Neural cell (in vitro differentiated cells): ENCODE data around the gene SMCHD1. TPM values are rescaled to one million over a fixed set of nuclear protein-coding genes. Genes with fewer than 3 reads are reported as not detected.

Experiments used
- H2AFZ ChIP-seq: fragments of 200-600, 300-800 bp; sonication (generic), shearing (Covaris generic); 2 replicates; pipeline ENCODE4 v1.6.0; 2014; ENCODE audit warnings: low read depth, mild to moderate bottlenecking, antibody characterized with exemption, low read length, moderate library complexity
- H3F3A ChIP-seq: fragments of 200-600 bp; shearing (Covaris generic); 2 replicates; pipeline ENCODE4 v1.6.1; 2016; ENCODE audit warnings: mild to moderate bottlenecking, moderate library complexity, mixed read lengths, antibody characterized with exemption, low read length; ENCODE audit not compliant: insufficient read depth, poor library complexity, severe bottlenecking
- H3K27ac ChIP-seq: fragments of 200-600, 300-800 bp; sonication (generic), shearing (Covaris generic); 2 replicates; pipeline ENCODE4 v1.5.1; 2014; ENCODE audit warnings: mild to moderate bottlenecking, low read length, moderate library complexity
- H3K27me3 ChIP-seq: fragments of 300-800, 200-600 bp; sonication (generic), shearing (Covaris generic); 2 replicates; pipeline ENCODE4 v1.6.0; 2014; ENCODE audit warnings: mild to moderate bottlenecking, low read depth, low read length, moderate library complexity; ENCODE audit not compliant: insufficient read depth
- H3K36me3 ChIP-seq: fragments of 300-800, 200-600 bp; sonication (generic), shearing (Covaris generic); 2 replicates; pipeline ENCODE4 v1.5.1; 2014; ENCODE audit warnings: mild to moderate bottlenecking, antibody characterized with exemption, low read length, moderate library complexity; ENCODE audit not compliant: insufficient read depth
- H3K4me2 ChIP-seq: fragments of 300-800, 200-600 bp; sonication (generic), shearing (Covaris generic); 2 replicates; pipeline ENCODE4 v1.6.0; 2014; ENCODE audit warnings: mild to moderate bottlenecking, low read length
- H3K4me3 ChIP-seq: fragments of 300-800, 200-600 bp; sonication (generic), shearing (Covaris generic); 2 replicates; pipeline ENCODE4 v1.5.1; 2014; ENCODE audit warnings: mild to moderate bottlenecking, low read length, moderate library complexity
- H3K79me2 ChIP-seq: fragments of 200-600 bp; shearing (Covaris generic); replicated peaks from 2 replicates; pipeline ENCODE4 v1.6.0; 2014; ENCODE audit warnings: mild to moderate bottlenecking, low read length, moderate library complexity; ENCODE audit not compliant: insufficient read depth
- H3K9ac ChIP-seq: fragments of 300-800, 200-600 bp; sonication (generic), shearing (Covaris generic); 2 replicates; pipeline ENCODE4 v1.6.1; 2016; ENCODE audit warnings: mild to moderate bottlenecking, low read length, mixed read lengths
- H3K9me2 ChIP-seq: fragments of 200-600 bp; shearing (Covaris generic); 2 replicates; pipeline ENCODE4 v1.6.1; 2016; ENCODE audit warnings: mild to moderate bottlenecking, low read length, mixed read lengths; ENCODE audit not compliant: insufficient read depth
- H3K9me3 ChIP-seq: fragments of 200-600, 300-800 bp; sonication (generic), shearing (Covaris generic); 2 replicates; pipeline ENCODE4 v1.6.1; 2016; ENCODE audit warnings: mild to moderate bottlenecking, mixed run types, low read length, moderate library complexity, mixed read lengths
- H4K20me1 ChIP-seq: fragments of 200-600 bp; shearing (Covaris generic); 2 replicates; pipeline ENCODE4 v1.6.1; 2016; ENCODE audit warnings: mild to moderate bottlenecking, mixed run types; ENCODE audit not compliant: insufficient read depth
- EP300 ChIP-seq: fragments of 450-650 bp; conservative IDR thresholded peaks from 2 replicates; pipeline ENCODE4 v1.6.1; 2014; ENCODE audit warnings: antibody characterized with exemption, mild to moderate bottlenecking, moderate library complexity; ENCODE audit not compliant: poor library complexity, severe bottlenecking
- EZH2 ChIP-seq: fragments of 200-600, 300-800 bp; shearing (Covaris generic), sonication (generic); IDR thresholded peaks from 2 replicates; pipeline ENCODE4 v1.6.1; 2014; ENCODE audit warnings: antibody characterized with exemption, low read length, borderline replicate concordance, mild to moderate bottlenecking; ENCODE audit not compliant: insufficient read depth, poor library complexity, severe bottlenecking
- MXI1 ChIP-seq: fragments of 450-650 bp; conservative IDR thresholded peaks from 2 replicates; pipeline ENCODE4 v1.6.1; 2014; ENCODE audit warnings: antibody characterized with exemption, mild to moderate bottlenecking; ENCODE audit not compliant: poor library complexity, severe bottlenecking
- POLR2AphosphoS5 ChIP-seq: IDR thresholded peaks from 2 replicates; pipeline ENCODE4 v1.6.1; 2012
- RAD21 ChIP-seq: fragments of 450-650 bp; conservative IDR thresholded peaks from 2 replicates; pipeline ENCODE4 v1.6.1; 2014; ENCODE audit warnings: antibody characterized with exemption, mild to moderate bottlenecking, moderate library complexity
- SMC3 ChIP-seq: fragments of 450-650 bp; conservative IDR thresholded peaks from 2 replicates; pipeline ENCODE4 v1.6.1; 2014; ENCODE audit warnings: antibody characterized with exemption, mild to moderate bottlenecking, moderate library complexity; ENCODE audit not compliant: poor library complexity
- TAF1 ChIP-seq: IDR thresholded peaks from 2 replicates; pipeline ENCODE4 v1.6.1; 2012; ENCODE audit warnings: low read depth
- polyA plus RNA-seq: library from polyadenylated mRNA; depleted of rRNA; stranded (reverse); fragments of >200 nt; gene quantifications from 2 replicates; pipeline ENCODE4 v1.2.3, GENCODE V29; 2014
- TF ChIP-seq, protein P1 (sequence below): fragments of 450-650 bp; IDR thresholded peaks from 2 replicates; pipeline ENCODE4 v1.5.1; 2014; ENCODE audit warnings: antibody characterized with exemption, mild to moderate bottlenecking, moderate library complexity; ENCODE audit not compliant: poor library complexity, severe bottlenecking
- TF ChIP-seq, protein P2 (sequence below): IDR thresholded peaks from 2 replicates; pipeline ENCODE4 v1.6.1; 2012; ENCODE audit warnings: borderline replicate concordance

SMCHD1 gene
- polyA plus RNA-seq, 1 donor from 2014 or later = 49.4 TPM

DNA sequence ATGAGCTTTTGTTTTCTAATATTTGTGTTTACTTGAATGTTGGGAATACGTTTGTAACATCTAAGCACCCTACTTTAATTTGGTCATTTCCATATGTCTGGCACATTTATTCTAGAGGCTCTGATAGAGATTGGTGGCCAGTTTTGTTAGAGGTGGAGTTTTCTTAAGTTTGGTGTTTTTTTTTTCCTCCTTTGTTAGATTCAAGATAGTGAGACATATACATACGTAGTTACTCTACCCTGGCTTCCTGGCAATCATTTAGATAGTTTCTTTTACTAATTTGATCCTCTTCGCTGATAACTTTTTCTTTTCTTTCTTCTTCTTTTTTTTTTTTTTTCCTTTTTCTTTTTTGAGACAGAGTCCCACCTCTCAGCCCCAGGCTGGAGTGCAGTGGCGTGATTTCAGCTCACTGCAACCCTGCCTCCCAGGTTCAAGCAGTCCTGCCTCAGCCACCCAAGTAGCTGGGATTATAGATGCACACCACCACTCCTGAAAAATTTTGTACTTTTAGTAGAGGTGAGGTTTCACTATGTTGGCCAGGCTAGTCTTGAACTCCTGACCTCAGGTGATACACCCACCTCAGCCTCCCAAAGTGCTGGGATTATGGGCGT, 26.6 kb downstream of the SMCHD1 start:
- H3K79me2 ChIP-seq = peaks cover 15% of the 10 kb centered on the region
- H3K9me2 ChIP-seq = no peaks in the 10 kb centered on the region
- no peaks in the 10 kb centered on the region for H3K36me3 ChIP-seq
- H3K27me3 ChIP-seq = no peaks in the 10 kb centered on the region
- H2AFZ ChIP-seq = no peak overlapping the region
- H3K4me2 ChIP-seq = no peak overlapping the region
- no peak overlapping the region for H3K9ac ChIP-seq
- H3F3A ChIP-seq = no peaks in the 10 kb centered on the region
- H4K20me1 ChIP-seq = no peaks in the 10 kb centered on the region
- H3K9me3 ChIP-seq = no peaks in the 10 kb centered on the region
- H3K4me3 ChIP-seq = no peak overlapping the region
- no peak overlapping the region for H3K27ac ChIP-seq
- TF ChIP-seq POLR2AphosphoS5 = no peak
- TF ChIP-seq, protein P1, sequence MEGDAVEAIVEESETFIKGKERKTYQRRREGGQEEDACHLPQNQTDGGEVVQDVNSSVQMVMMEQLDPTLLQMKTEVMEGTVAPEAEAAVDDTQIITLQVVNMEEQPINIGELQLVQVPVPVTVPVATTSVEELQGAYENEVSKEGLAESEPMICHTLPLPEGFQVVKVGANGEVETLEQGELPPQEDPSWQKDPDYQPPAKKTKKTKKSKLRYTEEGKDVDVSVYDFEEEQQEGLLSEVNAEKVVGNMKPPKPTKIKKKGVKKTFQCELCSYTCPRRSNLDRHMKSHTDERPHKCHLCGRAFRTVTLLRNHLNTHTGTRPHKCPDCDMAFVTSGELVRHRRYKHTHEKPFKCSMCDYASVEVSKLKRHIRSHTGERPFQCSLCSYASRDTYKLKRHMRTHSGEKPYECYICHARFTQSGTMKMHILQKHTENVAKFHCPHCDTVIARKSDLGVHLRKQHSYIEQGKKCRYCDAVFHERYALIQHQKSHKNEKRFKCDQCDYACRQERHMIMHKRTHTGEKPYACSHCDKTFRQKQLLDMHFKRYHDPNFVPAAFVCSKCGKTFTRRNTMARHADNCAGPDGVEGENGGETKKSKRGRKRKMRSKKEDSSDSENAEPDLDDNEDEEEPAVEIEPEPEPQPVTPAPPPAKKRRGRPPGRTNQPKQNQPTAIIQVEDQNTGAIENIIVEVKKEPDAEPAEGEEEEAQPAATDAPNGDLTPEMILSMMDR = no peak
- TF ChIP-seq MXI1 = no peak
- TF ChIP-seq SMC3 = no peak
- no peak for TF ChIP-seq EZH2
- TF ChIP-seq RAD21 = no peak
- TF ChIP-seq, protein P2, sequence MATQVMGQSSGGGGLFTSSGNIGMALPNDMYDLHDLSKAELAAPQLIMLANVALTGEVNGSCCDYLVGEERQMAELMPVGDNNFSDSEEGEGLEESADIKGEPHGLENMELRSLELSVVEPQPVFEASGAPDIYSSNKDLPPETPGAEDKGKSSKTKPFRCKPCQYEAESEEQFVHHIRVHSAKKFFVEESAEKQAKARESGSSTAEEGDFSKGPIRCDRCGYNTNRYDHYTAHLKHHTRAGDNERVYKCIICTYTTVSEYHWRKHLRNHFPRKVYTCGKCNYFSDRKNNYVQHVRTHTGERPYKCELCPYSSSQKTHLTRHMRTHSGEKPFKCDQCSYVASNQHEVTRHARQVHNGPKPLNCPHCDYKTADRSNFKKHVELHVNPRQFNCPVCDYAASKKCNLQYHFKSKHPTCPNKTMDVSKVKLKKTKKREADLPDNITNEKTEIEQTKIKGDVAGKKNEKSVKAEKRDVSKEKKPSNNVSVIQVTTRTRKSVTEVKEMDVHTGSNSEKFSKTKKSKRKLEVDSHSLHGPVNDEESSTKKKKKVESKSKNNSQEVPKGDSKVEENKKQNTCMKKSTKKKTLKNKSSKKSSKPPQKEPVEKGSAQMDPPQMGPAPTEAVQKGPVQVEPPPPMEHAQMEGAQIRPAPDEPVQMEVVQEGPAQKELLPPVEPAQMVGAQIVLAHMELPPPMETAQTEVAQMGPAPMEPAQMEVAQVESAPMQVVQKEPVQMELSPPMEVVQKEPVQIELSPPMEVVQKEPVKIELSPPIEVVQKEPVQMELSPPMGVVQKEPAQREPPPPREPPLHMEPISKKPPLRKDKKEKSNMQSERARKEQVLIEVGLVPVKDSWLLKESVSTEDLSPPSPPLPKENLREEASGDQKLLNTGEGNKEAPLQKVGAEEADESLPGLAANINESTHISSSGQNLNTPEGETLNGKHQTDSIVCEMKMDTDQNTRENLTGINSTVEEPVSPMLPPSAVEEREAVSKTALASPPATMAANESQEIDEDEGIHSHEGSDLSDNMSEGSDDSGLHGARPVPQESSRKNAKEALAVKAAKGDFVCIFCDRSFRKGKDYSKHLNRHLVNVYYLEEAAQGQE = no peak
- TF ChIP-seq EP300 = no peak
- TF ChIP-seq TAF1 = no peak

DNA sequence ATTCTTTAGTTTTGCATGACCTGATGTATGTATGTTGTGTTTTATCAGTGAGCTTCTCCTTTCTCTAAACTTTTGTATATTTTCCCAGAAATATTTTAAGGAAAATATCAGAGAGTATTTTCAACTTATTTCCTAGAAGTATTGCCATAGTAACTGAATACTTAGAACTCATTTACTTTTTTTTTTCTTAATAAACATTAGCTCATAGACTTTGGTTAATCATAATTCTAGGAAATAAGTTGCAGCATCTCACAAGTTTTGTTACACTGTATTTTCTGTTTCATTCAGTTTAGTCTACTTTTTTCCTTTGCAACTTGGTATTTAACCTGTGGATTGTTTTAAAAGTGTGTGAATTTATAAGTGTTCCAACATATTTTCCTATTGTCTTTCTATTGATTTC, 27.5 kb downstream of the SMCHD1 start:
- Histone ChIP-seq H3K9ac (no peak overlapping the region), H3K36me3 (no peaks in the 10 kb centered on the region), H3F3A (no peaks in the 10 kb centered on the region), H2AFZ (no peak overlapping the region), H3K9me2 (no peaks in the 10 kb centered on the region), H3K79me2 (peaks cover 15% of the 10 kb centered on the region), H3K27ac (no peak overlapping the region), H4K20me1 (no peaks in the 10 kb centered on the region), H3K9me3 (no peaks in the 10 kb centered on the region), H3K4me2 (no peak overlapping the region), H3K27me3 (no peaks in the 10 kb centered on the region), H3K4me3 (no peak overlapping the region)
- TF ChIP-seq SMC3 (no peak), MXI1 (no peak), EP300 (no peak), RAD21 (no peak)
- TF ChIP-seq, protein P2 = no peak
- TF ChIP-seq, protein P1 = no peak
